A673 (cell line): ENCODE measurements around the gene RHOF.

Experiments used
- CTCF ChIP-seq: fragments of 300-800, 200-600 bp; sonication (generic); conservative IDR thresholded peaks from 2 replicates; pipeline ENCODE4 v1.5.1; 2017; ENCODE audit warnings: low read depth, mild to moderate bottlenecking, antibody characterized with exemption, low read length, moderate library complexity, mixed read lengths
- EZH2 ChIP-seq: fragments of 200-600 bp; sonication (generic); IDR thresholded peaks from 2 replicates; pipeline ENCODE4 v1.6.1; 2017; ENCODE audit warnings: borderline replicate concordance, low read depth, mild to moderate bottlenecking, mixed read lengths, antibody characterized with exemption, low read length; ENCODE audit not compliant: poor library complexity, severe bottlenecking

- TF ChIP-seq CTCF (peak; percentile 94), EZH2 (no peak)
Observed at GRCh38 chr12:121776190-121777098, 17.0 kb downstream of the RHOF start.
